HG02642 (cell line): ENCODE measurements around the gene KCNQ2.

Experiments used
- ATAC-seq: cut with Tn5 transposase; IDR thresholded peaks from one replicate; pipeline ENCODE4 v1.9.1; 2021; ENCODE audit warnings: mild to moderate bottlenecking; ENCODE audit not compliant: unreplicated experiment, poor library complexity

The KCNQ2 gene

GRCh38 chr20:63473555-63474449 lies 1.3 kb upstream of the KCNQ2 start:
- ATAC-seq, result no peak

DNA sequence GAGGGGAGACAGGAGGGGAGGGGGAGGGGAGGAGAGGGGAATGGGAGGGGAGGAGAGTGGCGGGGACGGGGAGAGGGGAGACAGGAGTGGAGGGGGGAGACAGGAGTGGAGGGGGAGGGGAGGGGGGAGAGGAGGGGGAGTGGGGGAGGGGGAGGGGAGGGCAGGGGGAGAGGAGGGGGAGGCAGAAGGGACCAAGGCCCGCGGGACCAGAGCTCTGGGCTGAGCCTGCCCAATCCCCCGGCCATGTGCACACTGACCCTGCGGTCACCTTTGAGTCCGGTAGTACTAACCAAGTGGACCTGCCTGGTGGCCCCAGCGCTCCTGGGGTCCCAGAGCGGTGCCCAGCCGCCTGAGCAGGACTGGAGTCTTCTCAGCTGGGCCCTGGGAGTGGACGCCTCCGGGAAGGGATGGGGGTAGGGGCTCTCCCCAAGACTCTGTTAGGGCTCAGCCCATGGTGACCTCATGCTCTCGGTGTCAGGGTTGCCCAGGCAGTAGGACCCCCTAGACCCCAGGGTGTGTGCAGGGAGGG lies 471 bp upstream of the KCNQ2 start:
- ATAC-seq, result no peak

DNA sequence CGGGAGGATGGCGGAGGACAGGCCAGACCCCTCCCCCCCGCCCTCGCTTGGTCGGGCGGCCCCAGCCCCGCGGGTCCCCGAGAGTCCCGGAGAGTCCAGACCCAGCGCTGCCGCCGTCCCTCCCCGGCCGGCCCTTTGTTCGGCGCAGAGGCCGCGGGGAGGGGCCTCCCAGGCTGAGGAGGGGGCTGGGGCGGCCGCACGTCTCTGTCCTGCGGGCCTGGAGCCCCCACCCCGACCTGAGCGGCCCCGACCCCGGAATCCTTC lies 806 bp downstream of the KCNQ2 start:
- no peak for ATAC-seq

DNA sequence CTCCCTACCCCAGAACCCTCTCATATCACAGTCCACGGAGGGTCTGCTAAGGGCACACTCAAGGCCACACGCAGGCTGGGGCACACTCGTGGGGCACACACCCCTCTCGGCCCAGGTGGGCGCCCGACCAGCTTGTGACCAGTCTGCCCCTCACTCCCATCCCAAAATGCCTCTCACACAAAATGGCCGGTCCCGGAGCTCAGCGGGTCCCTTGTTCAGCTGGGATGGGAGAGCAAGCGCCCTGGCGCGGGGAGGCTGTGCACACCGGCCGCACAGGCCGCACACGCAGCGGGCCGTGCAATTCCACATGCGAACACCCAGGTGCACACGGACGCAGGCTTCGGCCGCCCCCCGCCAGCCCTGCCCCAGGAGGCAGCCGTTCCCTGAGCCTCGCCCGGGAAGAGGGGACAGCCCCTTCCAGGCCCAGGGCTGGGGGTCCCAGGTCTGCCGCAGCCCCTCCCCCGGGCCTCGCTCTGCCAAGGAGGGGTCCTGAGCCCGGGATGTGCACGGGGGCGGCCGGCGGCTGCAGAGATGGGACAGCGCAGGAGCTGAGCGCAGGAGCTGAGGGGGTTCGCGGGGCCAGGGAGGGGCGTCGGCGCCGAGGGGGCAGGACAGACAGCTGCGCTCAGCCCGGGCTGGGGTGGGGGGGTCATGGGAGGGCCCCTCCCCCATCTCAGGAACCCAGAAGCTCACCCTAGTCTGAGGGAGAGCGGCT lies 1.3 kb downstream of the KCNQ2 start:
- no peak for ATAC-seq

- no peak for ATAC-seq
Measured at GRCh38 chr20:63470410-63470809, 2.0 kb downstream of the KCNQ2 start.

GRCh38 chr20:63469713-63470101 lies 2.7 kb downstream of the KCNQ2 start:
- ATAC-seq, result no peak

GRCh38 chr20:63469019-63469712 lies 3.3 kb downstream of the KCNQ2 start:
- no peak for ATAC-seq

DNA sequence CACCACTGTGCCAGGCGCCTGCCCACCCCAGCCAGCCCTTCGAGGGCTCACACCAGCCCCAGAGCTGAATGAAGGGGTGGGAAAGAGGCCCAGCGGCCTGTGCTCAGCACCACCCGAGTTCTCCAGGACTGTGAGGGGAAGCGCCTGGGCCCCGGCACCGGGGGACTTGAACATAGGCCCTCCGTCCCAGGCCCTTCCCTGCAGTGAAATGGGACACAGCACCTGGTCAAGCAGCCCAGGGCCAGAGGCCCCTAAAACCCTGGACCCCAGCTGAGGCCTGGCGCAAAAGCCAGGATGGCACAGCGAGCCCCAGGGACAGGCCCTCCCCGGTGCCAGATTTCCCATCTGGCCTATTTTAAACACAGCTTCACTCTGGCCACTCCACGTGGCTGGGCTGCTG lies 4.0 kb downstream of the KCNQ2 start:
- no peak for ATAC-seq

DNA sequence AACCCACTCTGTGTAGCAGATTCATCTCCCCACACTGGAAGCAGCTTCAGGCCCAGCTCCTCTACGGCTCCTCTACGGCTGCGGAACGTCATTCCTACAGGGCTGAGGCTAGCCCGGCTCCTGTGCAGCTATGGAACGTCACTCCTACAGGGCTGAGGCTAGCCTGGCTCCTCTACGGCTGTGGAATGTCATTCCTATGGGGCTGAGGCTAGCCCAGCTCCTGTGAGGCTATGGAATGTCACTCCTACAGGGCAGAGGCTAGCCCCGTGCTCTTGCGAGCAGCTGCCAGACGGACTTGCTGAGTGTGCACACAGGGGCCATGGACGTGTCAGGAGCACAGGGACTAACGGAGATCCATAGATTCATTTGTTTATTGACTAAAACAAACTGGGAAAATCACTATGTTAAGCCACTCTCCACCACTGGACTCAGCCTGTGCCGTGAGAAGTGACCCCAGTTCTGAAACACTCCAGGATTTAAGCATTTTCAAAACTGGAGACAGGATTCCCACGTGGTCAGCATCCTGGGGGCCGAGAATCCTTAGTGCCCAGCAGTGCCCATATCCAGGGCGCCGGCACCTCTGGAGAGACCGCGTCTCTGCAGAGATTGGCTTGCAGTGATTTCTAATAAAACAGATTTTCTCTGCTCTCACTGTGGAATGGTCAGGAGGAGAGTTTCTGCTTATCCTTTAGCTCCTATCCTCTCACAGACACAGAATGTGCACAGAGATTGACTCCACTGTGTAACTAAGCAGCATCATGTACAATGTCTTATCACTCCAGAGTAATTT lies 5.0 kb downstream of the KCNQ2 start:
- ATAC-seq, result no peak

DNA sequence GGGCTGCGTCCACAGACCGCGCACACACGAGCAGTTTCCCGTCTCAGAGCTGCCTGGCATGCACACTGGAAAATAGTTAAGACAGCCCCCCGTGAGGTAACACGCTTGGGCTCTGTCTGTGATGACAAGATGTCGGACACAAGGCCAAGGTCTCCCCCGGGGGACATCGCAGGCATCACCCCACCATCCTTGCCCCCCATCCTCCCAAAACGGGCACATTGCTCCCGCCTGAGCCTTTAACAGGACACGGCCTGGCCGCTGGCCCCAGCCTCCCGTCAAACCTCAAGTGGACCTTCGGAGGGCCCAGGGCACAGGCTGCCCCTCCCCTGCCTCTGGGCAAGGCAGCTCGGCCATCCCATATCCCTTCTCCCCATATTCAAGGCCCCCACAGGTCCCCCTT lies 5.6 kb downstream of the KCNQ2 start:
- no peak for ATAC-seq

DNA sequence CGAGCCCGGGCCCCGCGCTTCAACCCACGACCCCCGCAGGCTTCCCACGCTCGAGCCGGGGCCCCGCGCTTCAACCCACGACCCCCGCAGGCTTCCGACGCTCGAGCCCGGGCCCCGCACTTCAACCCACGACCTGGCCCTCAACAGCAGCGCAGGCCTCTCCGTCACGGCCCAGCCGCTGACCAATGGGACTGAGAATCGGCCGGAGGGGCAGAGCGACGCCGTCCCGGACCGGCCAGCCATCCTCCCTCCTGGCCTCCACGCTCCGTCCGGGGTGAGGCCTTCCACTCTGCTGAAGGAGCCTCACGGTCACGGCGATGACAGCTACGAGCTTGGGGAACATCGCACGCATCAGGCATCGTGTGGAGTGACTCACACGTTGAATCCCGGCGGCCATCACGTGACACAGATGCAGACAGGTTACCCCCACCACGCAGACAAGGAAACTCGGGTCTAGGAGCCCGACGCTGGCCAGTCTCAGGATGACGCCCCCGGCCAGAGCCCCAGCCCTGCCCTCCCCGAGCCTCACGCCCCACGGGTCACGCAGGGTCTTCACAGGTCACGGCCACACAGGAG lies 6.1 kb downstream of the KCNQ2 start:
- no peak for ATAC-seq

GRCh38 chr20:63465380-63466249 lies 6.8 kb downstream of the KCNQ2 start:
- no peak for ATAC-seq

- ATAC-seq, result no peak
Measured at GRCh38 chr20:63464289-63464635, 8.2 kb downstream of the KCNQ2 start.

DNA sequence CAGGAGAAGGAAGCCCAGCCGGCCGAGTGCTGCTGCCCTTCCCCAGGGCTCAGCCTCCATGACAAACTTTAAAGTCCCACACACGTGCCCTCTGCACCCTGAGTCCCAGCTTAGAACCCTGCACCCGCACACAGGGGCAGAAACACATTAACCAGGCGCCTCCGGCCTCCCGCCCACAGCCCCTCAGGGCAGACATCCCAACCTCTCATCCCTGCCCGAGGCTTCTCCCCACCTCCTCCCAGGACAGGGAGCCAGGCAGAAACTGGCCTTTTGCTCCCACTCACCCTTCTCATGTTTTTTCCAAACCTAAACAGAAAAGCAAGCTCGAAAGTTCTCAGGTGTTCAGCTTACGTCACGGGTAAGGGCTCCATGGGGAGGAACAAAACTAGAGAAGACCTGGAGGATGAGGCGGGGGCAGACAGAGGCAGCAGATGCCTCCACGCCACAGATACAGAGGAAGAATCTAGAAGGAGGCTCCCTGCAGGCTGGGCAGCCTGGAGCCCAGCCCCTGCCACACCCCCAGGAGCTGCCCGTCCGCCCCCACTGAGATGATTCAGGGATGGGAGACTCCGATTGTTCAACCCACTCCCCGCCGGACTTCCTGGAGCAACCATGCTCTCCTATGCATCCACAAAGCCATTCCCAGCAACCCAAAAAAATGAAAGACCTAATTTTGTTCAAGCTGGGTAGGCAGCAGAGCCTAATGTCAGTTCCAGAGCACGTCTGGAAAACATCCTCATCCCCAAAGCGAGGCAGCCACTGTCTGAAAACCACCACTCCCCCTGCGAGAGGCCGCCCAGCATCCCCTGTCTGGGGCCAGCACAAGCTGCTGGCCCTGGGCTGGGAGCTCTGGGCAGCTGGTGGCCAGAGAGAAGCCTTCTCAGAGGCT lies 8.8 kb downstream of the KCNQ2 start:
- ATAC-seq, result no peak

DNA sequence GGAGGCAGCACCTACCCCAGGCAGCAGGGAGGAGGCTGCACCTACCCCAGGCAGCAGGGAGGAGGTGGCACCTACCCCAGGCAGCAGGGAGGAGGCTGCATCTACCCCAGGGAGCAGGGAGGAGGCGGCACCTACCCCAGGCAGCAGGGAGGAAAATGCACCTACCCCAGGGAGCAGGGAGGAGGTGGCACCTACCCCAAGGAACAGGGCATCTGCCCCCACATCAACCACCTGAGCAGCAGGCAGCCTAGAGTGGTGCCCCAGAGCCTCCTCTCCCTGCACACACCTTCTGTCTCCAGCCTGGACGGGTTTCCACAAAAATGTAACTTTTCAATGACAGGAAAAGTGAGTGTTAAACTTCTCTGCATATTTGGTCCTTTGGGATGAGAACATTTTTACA lies 10.2 kb downstream of the KCNQ2 start:
- no peak for ATAC-seq

DNA sequence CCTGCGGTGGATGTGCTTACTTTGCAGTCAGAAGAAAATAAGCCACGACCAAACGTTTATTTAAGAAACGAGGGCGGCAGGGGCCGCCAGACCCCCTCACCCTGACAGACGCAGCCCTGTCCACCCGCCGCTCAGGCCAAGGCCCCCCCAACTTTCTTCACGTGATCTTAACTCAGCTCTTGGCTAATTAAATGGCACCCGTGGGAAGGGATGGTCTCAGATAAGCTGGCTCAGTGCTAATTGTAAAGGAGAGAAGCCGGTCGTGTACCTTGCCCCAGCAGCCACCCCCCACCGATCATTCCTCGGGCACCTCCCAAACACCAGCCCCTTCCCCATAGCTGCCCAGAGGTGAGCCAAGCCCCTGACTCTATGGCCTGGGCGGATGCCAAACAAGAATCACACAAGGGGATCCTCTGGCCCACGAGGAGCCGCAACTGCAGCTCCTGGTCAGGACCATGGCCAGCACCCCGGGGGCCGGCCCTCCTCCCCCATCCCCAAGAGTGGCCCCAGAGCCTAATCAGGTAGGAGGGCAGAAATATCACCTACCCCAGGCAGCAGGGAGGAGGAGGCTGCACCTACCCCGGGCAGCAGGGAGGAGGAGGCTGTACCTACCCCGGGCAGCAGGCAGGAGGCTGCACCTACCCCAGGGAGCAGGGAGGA lies 11.2 kb downstream of the KCNQ2 start:
- ATAC-seq, result no peak

DNA sequence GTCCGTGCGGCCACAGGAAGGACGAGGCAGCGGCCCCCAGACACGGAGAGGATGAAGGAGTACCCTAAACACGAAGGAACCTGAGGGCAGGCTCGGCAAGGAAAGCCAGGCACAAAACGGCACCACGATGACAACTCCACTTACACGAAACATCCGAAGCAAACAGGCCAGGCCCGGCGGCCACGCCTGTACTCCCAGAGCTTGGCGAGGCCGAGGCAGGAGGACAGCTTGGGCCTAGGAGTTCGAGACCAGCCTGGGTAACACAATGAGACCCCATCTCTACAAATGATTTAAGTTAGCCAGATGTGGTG lies 13.4 kb downstream of the KCNQ2 start:
- ATAC-seq, result no peak
